NCI-H2171 (cell line): Measurements from ENCODE around the gene BOD1.

Source experiments
- DNase-seq: peaks from one replicate; lab custom pipeline; 2025; lab: John Stamatoyannopoulos, UW

BOD1 gene

DNA sequence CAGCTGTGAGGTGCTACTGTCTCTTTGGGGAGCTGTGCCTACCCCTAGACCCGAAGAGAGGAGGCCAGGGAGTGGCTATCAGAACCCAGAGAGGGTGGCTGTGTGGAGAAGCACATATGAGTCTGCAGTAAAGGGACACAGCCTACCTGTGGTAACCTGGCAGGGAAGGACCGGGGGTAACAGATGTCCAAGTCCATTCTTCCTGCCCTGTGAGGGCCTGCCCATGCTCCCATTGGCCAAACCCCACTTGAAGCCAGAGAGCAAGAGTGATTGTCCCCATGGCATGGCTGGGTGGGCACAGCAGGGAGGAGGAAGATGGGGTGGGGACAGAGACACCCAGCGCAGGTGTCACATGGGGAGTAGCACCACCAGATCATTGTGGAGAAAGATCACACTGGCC is 39.3 kb downstream of the BOD1 start:
- DNase-seq, result no peak

- DNase-seq, result no peak
These were observed 40.5 kb downstream of the BOD1 start for GRCh38 chr5:173575985-173576384.

- DNase-seq, result no peak
These were observed 41.5 kb downstream of the BOD1 start for GRCh38 chr5:173574983-173575382.

DNA sequence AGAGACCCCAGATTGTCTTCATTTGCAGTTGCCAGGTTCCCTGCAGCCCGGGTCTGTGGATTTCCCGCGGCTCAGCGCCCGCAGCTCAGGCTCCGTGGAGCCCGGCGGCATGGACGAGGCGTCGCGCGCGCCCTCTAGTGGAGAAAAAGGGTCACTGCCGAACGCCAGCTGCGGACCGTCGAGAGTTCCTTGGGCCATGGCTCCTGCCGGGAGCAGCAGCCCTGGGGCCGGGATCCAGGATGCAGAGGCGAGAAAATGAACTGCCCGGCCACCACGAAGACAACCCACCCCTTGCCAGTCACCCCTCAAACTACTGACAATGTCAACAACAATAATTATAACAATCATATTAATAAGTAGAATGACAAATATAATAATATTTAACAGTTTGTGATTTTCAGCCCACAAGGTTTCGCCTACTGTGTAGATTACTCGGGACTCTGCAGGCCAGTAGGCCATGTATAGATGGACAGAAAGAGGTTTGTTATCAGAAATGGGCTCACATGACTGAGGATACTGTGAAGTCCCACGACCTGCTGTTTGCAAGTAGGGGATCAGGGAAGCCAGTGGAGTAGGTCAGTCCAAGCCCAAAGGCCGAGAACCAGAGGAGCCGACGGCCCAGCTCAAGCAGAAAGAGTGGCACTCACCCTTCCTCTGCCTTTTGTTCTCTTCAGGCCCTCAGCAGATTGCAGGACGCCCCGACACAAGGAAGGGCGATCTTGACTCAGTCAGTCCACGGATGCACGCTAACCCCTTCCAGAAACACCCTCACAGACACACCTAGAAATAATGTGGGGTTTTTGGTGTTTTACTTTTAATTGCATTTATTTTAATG is 43.1 kb downstream of the BOD1 start:
- DNase-seq, result no peak

DNA sequence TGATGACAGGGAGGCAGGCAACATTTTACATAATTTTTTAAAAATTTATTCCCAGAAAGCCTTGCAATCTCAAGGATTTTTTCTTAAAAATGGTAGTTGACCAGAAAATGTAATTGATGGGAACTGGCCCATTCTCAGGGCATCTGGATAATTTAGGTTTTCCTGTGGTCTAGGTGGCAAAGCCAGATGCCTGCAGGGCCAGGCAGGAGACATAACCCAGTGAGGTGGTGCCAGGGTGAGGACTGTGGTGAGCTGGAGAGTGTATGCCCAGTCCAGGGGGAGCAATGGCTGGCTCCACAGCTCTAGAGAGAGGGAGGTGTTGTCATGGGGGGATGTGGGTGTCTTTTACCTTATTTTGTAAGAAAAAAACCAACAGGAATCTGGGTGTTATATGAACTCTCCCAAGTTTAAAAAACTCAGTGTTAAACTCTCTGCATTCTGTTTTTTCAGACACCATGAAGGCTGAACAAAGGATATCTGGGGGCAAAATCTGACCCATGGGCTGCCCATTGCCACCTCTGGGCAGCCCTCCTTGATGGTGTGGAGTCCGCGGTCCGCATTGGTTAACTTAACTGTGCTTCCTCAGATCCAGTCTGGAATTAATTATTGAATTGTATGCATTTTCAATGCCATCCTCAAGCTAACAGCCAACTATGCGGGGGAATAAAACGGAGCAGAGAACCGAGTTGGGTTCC is 43.9 kb downstream of the BOD1 start:
- no peak for DNase-seq

DNA sequence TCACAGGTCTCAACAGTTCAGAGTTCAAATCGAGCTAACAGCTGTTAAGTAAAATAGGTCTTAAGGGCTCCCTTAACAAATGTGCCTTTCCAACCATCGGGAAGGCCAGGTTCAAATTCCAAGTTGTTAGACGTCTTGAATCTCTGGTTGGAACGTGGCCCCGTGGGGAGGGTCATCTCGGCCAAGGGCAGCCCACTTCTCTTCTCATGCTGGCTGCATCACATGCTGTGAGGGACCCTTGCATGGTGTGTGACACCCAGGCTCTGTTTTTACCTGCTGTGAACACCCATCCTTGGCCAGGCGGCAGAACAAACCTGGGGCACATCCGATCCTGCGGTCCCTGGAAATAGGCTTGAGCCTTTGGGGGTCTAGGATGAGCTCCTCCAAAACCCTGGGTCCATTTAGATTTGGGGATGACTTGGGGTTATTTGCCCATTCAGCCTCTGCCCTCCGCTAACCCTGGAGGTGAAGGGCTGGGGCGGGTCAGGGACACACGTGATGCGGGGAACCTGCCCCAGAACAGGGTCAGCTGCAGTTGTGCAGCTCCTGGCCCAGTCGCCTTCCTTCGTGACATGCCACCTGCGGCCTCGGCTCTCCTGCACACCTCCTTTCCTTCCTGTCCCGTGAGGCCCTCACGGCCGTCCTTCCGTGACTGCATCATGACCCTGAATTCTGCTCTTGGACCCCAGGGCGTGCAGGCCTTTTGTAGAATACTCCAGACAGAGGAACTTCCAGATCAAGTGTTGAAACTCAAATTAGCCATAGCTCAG is 45.9 kb downstream of the BOD1 start:
- DNase-seq, result no peak

DNA sequence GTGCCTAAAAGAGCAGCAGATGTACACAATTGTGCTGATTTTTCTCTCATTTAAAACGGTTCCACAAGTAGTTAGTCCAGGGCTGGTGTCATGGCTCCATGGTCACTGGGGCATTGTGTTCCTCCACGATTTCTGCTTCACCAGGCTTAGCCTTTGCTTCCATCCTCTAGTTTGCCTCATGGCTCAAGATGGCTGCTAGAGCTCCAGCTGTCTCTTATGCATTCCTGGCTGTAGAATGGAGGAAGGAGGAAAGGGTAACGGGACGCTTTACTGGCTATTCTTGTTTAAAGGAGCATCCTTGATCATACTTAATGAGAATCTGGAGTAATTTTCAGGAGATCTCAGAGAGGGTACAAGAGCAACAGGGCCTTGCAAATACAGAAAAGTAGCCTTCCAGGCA is 47.7 kb downstream of the BOD1 start:
- no peak for DNase-seq

DNA sequence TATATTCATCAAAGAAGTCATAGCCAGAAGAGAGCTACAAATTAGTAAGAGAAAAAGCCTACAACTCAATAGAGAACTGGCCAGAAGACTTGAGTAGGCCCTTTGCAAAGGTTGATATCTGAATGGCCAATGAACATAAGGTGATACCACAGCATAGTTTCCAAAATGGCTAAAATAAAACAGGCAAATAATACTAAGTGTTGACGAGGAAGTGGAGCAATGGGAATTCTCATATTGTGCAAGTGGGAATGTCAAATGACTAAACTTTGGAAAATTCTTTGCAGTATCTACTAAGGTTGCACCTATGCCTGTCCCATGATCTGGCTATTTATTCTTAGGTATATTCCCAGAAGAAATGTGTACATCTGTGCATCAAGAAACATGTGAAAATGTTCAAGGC is 48.3 kb downstream of the BOD1 start:
- DNase-seq, result no peak

DNA sequence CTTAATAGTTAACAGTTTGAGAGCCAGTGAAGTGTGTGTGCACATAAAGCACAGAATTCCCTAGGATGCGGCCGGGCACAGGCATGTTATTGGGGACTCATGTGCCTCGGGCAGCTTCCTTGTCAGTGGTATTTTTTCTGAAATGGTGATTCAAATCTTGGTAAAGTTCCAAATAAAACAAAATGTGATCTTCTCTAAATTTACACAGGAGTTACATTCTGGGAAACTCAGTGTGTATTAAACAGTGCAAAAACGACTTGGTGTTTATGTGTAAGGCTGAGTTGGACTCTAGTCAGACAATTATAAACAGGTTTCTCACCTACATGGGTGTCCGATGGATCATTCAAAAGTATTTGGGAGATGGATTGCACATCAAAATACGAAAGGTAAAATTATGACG is 48.9 kb downstream of the BOD1 start:
- DNase-seq, result no peak

DNA sequence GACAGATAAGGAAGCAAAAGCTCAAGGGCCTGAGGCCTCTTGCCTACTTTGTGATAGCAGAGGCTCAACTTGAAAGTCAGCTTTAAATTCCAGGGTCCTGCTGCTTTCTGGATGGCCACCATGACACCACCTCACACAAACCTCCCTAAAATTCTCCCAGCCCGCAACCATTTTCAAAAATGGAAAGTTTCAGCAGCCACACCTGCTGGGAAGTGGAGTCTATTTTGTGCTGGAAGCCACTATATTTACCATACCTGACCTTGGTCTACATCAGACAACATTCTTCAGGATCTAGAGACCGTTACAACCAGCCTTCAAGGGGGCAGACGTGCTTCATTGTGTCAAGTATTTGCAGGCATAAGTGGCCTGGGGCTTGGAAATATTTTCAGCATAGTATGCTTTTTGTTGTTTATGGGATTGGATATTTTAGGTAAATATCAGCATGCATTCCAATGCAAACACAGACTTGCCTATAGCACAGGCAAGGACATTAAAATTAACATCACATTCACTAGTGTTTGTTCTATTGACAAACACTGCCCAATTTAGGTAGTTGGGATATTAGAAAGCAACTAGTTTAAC is 50.9 kb downstream of the BOD1 start:
- no peak for DNase-seq

DNA sequence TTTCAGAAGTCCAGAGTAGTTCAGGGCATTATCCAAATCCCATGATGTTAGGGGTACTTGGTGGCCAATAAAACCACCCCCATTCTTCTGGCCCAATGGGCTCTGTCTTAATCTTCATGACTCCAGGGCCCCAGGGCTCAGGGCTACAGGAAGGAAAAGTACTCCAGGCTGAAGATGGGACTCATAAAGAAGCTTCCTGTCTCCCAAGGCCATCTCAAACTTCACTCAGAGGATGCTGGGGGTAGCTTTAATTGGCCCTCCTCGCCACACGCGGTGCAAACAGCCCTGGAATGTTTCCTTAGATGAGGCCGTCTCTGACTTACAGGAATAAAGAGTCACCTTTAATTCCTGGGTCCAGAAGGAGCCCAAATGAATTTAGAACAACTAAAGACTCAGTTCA is 52.3 kb downstream of the BOD1 start:
- DNase-seq, result no peak

DNA sequence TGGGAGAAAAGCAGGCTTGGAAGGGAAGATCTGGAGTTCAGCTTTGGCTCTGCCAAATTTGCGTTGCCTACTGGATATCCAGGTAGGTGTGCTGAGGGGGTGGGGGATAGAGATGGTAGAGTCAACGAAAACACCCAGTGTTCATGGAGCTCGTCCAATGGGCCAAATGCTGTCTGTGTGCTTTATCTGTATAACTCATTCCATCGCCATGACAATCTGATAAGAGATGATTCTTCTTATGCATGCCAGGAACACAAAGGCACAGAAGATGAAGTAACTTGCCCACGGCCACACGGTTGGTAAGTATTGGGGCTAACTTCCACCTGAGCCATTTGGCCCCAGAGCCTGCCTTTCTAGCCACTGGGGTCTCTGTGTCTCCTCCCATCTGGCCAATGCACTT is 53.2 kb downstream of the BOD1 start:
- no peak for DNase-seq

DNA sequence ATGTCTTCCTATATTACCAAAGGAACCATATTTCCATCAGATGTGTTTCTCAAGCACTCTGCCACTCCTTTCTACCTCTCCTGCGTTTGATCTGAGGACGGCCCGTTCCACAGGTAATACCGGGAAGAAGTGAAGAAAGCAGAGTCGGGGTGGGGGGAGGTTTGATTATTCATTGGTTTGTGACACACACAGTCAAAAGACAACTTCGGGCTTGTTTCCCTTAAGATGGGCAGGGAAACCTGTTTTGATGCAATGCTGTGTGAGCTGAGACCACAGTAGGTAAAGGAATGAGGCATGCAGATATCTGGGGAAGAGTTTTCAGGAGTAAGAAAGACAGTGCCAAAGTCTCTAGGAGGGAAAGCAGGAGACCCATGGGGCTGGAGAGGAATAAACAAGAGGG is 54.0 kb downstream of the BOD1 start:
- no peak for DNase-seq
